B cell (primary cell): ENCODE measurements around the gene N4BP2. TPM values are rescaled to one million over a fixed set of nuclear protein-coding genes. Genes with fewer than 3 reads are reported as not detected.
"Not testable (repeated sequence)": the region's sequence is repeated elsewhere in the genome, so short reads cannot be mapped to it uniquely, and the experiment has no call there.

Experiments used
- ATAC-seq: fragments of 200-7000 bp; cut with Tn5 transposase; one replicate; pipeline ENCODE4 v1.10.0; 2021; ENCODE audit warnings: low read depth, mild to moderate bottlenecking, moderate number of reproducible peaks, moderate library complexity
- CTCF ChIA-PET: fragments of 350-600 bp; sonication (Branson Sonifier 250); formaldehyde crosslinking; loops from one replicate; lab custom pipeline; 2021; ENCODE audit warnings: antibody characterized with exemption, inconsistent platforms; lab: Charles Lee
- POLR2A ChIA-PET: fragments of 350-600 bp; sonication (Branson Sonifier 250); formaldehyde crosslinking; loops from one replicate; lab custom pipeline; 2021; ENCODE audit warnings: antibody characterized with exemption; lab: Charles Lee
- DNase-seq: peaks from one replicate; pipeline ENCODE4 v3.0.0; 2013
- H2AFZ ChIP-seq: 2 replicates; pipeline ENCODE4 v1.6.1; 2012; ENCODE audit warnings: mild to moderate bottlenecking, low read depth, low read length; ENCODE audit not compliant: insufficient read depth, poor library complexity, severe bottlenecking
- H3K27ac ChIP-seq, 2 donors: 1 replicate in 1 of 2; 2 replicates in 1 of 2; pipeline ENCODE4 v1.5.1; 2012 to 2013; ENCODE audit warnings: low read length in 2 of 2, mild to moderate bottlenecking in 2 of 2, moderate library complexity in 1 of 2
- H3K27me3 ChIP-seq, 4 experiments: fragments of 200-600 bp in 1 of 4; sonication (generic) in 1 of 4; replicated peaks in 1 of 4; 1 replicate in 2 of 4; 2 replicates in 2 of 4; pipeline versions ENCODE4 v1.6.1 to v1.7.0; 2013 to 2016; ENCODE audit warnings: low read length in 3 of 4, mild to moderate bottlenecking in 2 of 4, mixed read lengths in 1 of 4, moderate library complexity in 1 of 4; ENCODE audit not compliant: insufficient read depth in 4 of 4, control insufficient read depth in 3 of 4; ENCODE audit errors: control extremely low read depth in 1 of 4
- H3K36me3 ChIP-seq, 2 experiments: replicated peaks in 1 of 2; 1 replicate in 1 of 2; 2 replicates in 1 of 2; pipeline versions ENCODE4 v1.6.1 to v1.7.1; 2013; ENCODE audit warnings: low read length in 1 of 2; ENCODE audit not compliant: insufficient read depth in 2 of 2, control insufficient read depth in 1 of 2; ENCODE audit errors: control extremely low read depth in 1 of 2, extremely low read depth in 1 of 2
- H3K4me1 ChIP-seq, 2 donors: fragments of 200-600 bp in 1 of 2; sonication (generic) in 1 of 2; 1 replicate in 1 of 2; 2 replicates in 1 of 2; pipeline versions ENCODE4 v1.5.1 to v1.6.1; 2013 to 2017; ENCODE audit warnings: low read length in 2 of 2; ENCODE audit not compliant: control insufficient read depth in 2 of 2, insufficient read depth in 2 of 2
- H3K4me2 ChIP-seq: replicated peaks from 2 replicates; pipeline ENCODE3; 2012; ENCODE audit warnings: mild to moderate bottlenecking, low read depth, low read length; ENCODE audit not compliant: poor library complexity, severe bottlenecking
- H3K4me3 ChIP-seq, 5 experiments: fragments of 200-600 bp in 1 of 5; sonication (generic) in 1 of 5; 1 replicate in 3 of 5; 2 replicates in 2 of 5; pipeline versions ENCODE4 v1.5.1 to v1.7.0; 2011 to 2016; ENCODE audit warnings: low read length in 4 of 5, mild to moderate bottlenecking in 4 of 5, low read depth in 2 of 5, control low read depth in 1 of 5, moderate library complexity in 1 of 5; ENCODE audit not compliant: insufficient read depth in 1 of 5; ENCODE audit errors: control extremely low read depth in 1 of 5, extremely low read depth in 1 of 5
- H3K79me2 ChIP-seq: fragments of 200-600 bp; sonication (generic); one replicate; pipeline ENCODE4 v1.6.0; 2016; ENCODE audit warnings: low read length; ENCODE audit not compliant: control insufficient read depth, insufficient read depth
- H3K9ac ChIP-seq: fragments of 200-600 bp; sonication (generic); 2 replicates; pipeline ENCODE4 v1.6.1; 2017; ENCODE audit warnings: mild to moderate bottlenecking, low read length, moderate library complexity
- H3K9me3 ChIP-seq, 3 donors: one replicate each; pipeline versions ENCODE4 v1.6.1 to v1.7.1; 2013; ENCODE audit warnings: low read length in 2 of 3; ENCODE audit not compliant: control insufficient read depth in 2 of 3, insufficient read depth in 1 of 3; ENCODE audit errors: control extremely low read depth in 1 of 3
- H4K20me1 ChIP-seq: 2 replicates; pipeline ENCODE4 v1.6.0; 2012; ENCODE audit warnings: mild to moderate bottlenecking, low read length; ENCODE audit not compliant: insufficient read depth, control insufficient read depth, poor library complexity, severe bottlenecking
- H3K27ac Mint-ChIP-seq: one replicate; pipeline ENCODE4 v1.8.0; 2021; ENCODE audit warnings: mixed read lengths
- H3K27me3 Mint-ChIP-seq: one replicate; pipeline ENCODE4 v1.8.0; 2021; ENCODE audit warnings: mixed read lengths
- H3K4me1 Mint-ChIP-seq: one replicate; pipeline ENCODE4 v1.8.0; 2021; ENCODE audit warnings: mixed read lengths
- H3K4me3 Mint-ChIP-seq: one replicate; pipeline ENCODE4 v1.8.0; 2021; ENCODE audit warnings: mixed read lengths
- H3K9me3 Mint-ChIP-seq: one replicate; pipeline ENCODE4 v1.8.0; 2022; ENCODE audit warnings: mixed read lengths; ENCODE audit not compliant: insufficient read depth
- EZH2 ChIP-seq: IDR thresholded peaks from 2 replicates; pipeline ENCODE4 v1.6.1; 2012; ENCODE audit warnings: borderline replicate concordance, low read depth, mild to moderate bottlenecking, moderate library complexity, low read length; ENCODE audit not compliant: insufficient read depth, poor library complexity, severe bottlenecking
- WGBS: methylation state at CpG from one replicate; pipeline ENCODE4 v1.1.5; 2013; ENCODE audit warnings: missing lambda C conversion rate; ENCODE audit not compliant: insufficient coverage; 5-methylcytosine and 5-hydroxymethylcytosine counted together
- intact Hi-C: fragments of 100-400 bp; cut with micrococcal nuclease; formaldehyde crosslinking; loops from one replicate; pipeline ENCODE4 v1.10.0; 2022
- polyA plus RNA-seq: library from polyadenylated mRNA; depleted of rRNA; stranded (reverse); fragments of >200 nt; gene quantifications from 2 replicates; pipeline ENCODE4 v1.2.3, GENCODE V29; 2012
- total RNA-seq, 2 donors: library from RNA; stranded (reverse); fragments of 120-200 nt in 1 of 2; gene quantifications; 1 replicate in 1 of 2; 2 replicates in 1 of 2; pipeline versions ENCODE4 v1.2.3 to v1.2.4, GENCODE V29; 2013 to 2022
- TF ChIP-seq, protein P1 (sequence below): fragments of 200-600 bp; IDR thresholded peaks from one replicate; pipeline ENCODE4 v1.8.0; 2022; ENCODE audit warnings: antibody characterized with exemption, mild to moderate bottlenecking

N4BP2 gene
- total and polyA plus RNA-seq, 2 donors (not counting 1 experiment from before 2014, with no cell fraction given) = 2.4 to 12.8 TPM

- H3K4me3 ChIP-seq = no peak overlapping the region
- H2AFZ ChIP-seq = no peak overlapping the region
- no peaks in the 10 kb centered on the region for H3K27me3 ChIP-seq
- DNase-seq = no peak
- H3K9ac ChIP-seq = no peak overlapping the region
- Mint-ChIP-seq H3K9me3 (no peaks in the 10 kb centered on the region), H3K27ac (no peak overlapping the region), H3K4me3 (no peak overlapping the region), H3K27me3 (no peaks in the 10 kb centered on the region), H3K4me1 (peaks cover 2% of the 10 kb centered on the region)
- no CpG with 5 or more reads among the region's 1 CpG for WGBS
- CTCF ChIA-PET = no interaction called here
- no peak overlapping the region for H3K27ac ChIP-seq
- POLR2A ChIA-PET = no interaction called here
- H4K20me1 ChIP-seq = no peaks in the 10 kb centered on the region
- H3K79me2 ChIP-seq = peaks cover 3% of the 10 kb centered on the region
- no peak for ATAC-seq
- no peaks in the 10 kb centered on the region for H3K4me1 ChIP-seq
- intact Hi-C loops = no loop called here
- H3K9me3 ChIP-seq = no peaks in the 10 kb centered on the region
- no peak overlapping the region for H3K4me2 ChIP-seq
- TF ChIP-seq, protein P1, sequence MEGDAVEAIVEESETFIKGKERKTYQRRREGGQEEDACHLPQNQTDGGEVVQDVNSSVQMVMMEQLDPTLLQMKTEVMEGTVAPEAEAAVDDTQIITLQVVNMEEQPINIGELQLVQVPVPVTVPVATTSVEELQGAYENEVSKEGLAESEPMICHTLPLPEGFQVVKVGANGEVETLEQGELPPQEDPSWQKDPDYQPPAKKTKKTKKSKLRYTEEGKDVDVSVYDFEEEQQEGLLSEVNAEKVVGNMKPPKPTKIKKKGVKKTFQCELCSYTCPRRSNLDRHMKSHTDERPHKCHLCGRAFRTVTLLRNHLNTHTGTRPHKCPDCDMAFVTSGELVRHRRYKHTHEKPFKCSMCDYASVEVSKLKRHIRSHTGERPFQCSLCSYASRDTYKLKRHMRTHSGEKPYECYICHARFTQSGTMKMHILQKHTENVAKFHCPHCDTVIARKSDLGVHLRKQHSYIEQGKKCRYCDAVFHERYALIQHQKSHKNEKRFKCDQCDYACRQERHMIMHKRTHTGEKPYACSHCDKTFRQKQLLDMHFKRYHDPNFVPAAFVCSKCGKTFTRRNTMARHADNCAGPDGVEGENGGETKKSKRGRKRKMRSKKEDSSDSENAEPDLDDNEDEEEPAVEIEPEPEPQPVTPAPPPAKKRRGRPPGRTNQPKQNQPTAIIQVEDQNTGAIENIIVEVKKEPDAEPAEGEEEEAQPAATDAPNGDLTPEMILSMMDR = no peak
- TF ChIP-seq EZH2 = no peak
- peaks cover 0 to 9% of the 10 kb centered on the region in 2 experiments for H3K36me3 ChIP-seq
Measured at GRCh38 chr4:40132816-40133215, 76.2 kb downstream of the N4BP2 start.

DNA sequence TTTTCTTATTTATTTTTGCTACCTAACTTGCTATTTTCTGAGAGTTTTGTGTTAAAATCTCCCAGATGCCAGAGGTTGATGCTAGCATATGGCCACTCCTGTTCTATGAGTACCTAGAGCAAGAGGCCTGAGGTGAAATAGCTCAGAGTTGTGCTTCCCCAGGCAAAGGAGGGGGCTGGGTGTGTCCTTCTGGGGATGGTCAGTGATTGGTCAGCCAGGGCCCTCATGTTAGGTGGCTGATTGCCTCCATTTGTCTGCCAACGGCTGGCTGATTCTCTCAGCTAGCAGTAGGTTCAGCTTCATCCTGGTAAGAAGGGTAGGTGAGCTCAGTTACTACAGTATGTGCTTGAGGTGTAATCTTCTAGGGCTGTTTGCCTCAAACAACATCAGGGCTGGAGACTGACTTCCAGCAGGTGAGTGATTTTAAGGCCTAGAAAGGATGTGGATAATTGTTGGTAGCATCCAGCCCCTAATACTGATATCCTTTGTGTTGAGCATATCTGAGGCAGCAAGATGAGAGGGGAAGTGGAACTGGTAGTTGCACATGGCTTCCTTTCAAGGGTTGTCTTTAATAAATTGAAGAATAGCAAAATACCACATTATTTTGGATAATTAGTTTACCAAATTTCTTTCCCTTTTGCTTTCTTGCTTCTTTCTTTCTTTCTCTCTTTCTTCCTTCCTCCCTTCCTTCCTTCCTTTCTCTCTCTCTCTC lies 77.7 kb downstream of the N4BP2 start:
- Histone ChIP-seq H3K27ac (no peak overlapping the region), H3K79me2 (peaks cover 3% of the 10 kb centered on the region), H3K4me2 (no peak overlapping the region), H3K9me3 (no peaks in the 10 kb centered on the region), H3K27me3 (no peaks in the 10 kb centered on the region), H3K4me3 (no peak overlapping the region), H3K4me1 (no peaks in the 10 kb centered on the region), H2AFZ (no peak overlapping the region), H3K36me3 (peaks cover 0 to 10% of the 10 kb centered on the region in 2 experiments), H4K20me1 (no peaks in the 10 kb centered on the region), H3K9ac (no peak overlapping the region)
- no peak for TF ChIP-seq EZH2
- TF ChIP-seq, protein P1 = no peak
- DNase-seq (no peak), ATAC-seq (no peak)
- Mint-ChIP-seq H3K27me3 (no peaks in the 10 kb centered on the region), H3K4me1 (peaks cover 2% of the 10 kb centered on the region), H3K9me3 (no peaks in the 10 kb centered on the region), H3K27ac (no peak overlapping the region), H3K4me3 (no peak overlapping the region)
- WGBS = 93% methylated on average over 1 of the region's 1 CpG
- intact Hi-C loops = no loop called here
- CTCF ChIA-PET = interaction anchor here (1.4 kb wide), 1 partner anchor 183 kb away, joined by 3 read pairs; no protein-coding TSS in a partner anchor
- POLR2A ChIA-PET = no interaction called here

- DNase-seq, H3K4me3 ChIP-seq, H3K27ac Mint-ChIP-seq, H3K4me3 Mint-ChIP-seq, H3K9ac ChIP-seq, H3K27me3 ChIP-seq, H3K27ac ChIP-seq, H3K4me1 Mint-ChIP-seq, H3K79me2 ChIP-seq, H3K4me1 ChIP-seq, ATAC-seq, intact Hi-C loops, H4K20me1 ChIP-seq, H3K27me3 Mint-ChIP-seq, H3K9me3 ChIP-seq, POLR2A ChIA-PET, H2AFZ ChIP-seq, H3K4me2 ChIP-seq, H3K9me3 Mint-ChIP-seq, H3K36me3 ChIP-seq: not testable (repeated sequence)
- 97% methylated on average over 8 of the region's 9 CpGs for WGBS
- CTCF ChIA-PET = interaction anchor here (0.7 to 1.2 kb wide), 2 partner anchors 181 to 189 kb away, joined by 3 to 4 read pairs; no protein-coding TSS in a partner anchor
Measured at GRCh38 chr4:40136202-40136601, 79.6 kb downstream of the N4BP2 start.
